DOHH2 (cell line): ENCODE data around the gene GOT1.
A peak's percentile ranks its signal among the peaks of the same experiment; 100 is the strongest.

ENCODE experiments used
- H3F3A ChIP-seq: fragments of 200-600 bp; sonication (generic), shearing (Covaris generic); 2 replicates; pipeline ENCODE4 v1.6.0; 2016; ENCODE audit warnings: antibody characterized with exemption, mild to moderate bottlenecking; ENCODE audit not compliant: control insufficient read depth, insufficient read depth
- H3K27ac ChIP-seq: fragments of 200-600 bp; sonication (generic); 2 replicates; pipeline ENCODE4 v1.5.1; 2014; ENCODE audit warnings: low read depth, mild to moderate bottlenecking, low read length, moderate library complexity
- H3K27me3 ChIP-seq: fragments of 200-600 bp; sonication (generic); 2 replicates; pipeline ENCODE4 v1.6.1; 2014; ENCODE audit warnings: mild to moderate bottlenecking, low read length, mixed read lengths; ENCODE audit not compliant: control insufficient read depth
- H3K36me3 ChIP-seq: fragments of 200-600 bp; sonication (generic); 2 replicates; pipeline ENCODE4 v1.6.1; 2014; ENCODE audit warnings: mild to moderate bottlenecking, low read length, moderate library complexity, mixed read lengths; ENCODE audit not compliant: control insufficient read depth
- H3K4me1 ChIP-seq: fragments of 200-600 bp; sonication (generic); 2 replicates; pipeline ENCODE4 v1.6.1; 2014; ENCODE audit warnings: mild to moderate bottlenecking, low read length, mixed read lengths; ENCODE audit not compliant: control insufficient read depth
- H3K4me2 ChIP-seq: fragments of 200-600 bp; sonication (generic); 2 replicates; pipeline ENCODE4 v1.6.0; 2014; ENCODE audit warnings: mild to moderate bottlenecking, low read length, moderate library complexity
- H3K4me3 ChIP-seq: fragments of 200-600 bp; sonication (generic); 2 replicates; pipeline ENCODE4 v1.5.1; 2014; ENCODE audit warnings: mild to moderate bottlenecking, low read length, mixed read lengths
- H3K79me2 ChIP-seq: fragments of 200-600 bp; sonication (generic); 2 replicates; pipeline ENCODE4 v1.6.1; 2014; ENCODE audit warnings: mild to moderate bottlenecking, low read length, mixed read lengths; ENCODE audit not compliant: control insufficient read depth
- H3K9me2 ChIP-seq: fragments of 200-600 bp; sonication (generic); replicated peaks from 2 replicates; pipeline ENCODE4 v1.6.1; 2014; ENCODE audit warnings: mild to moderate bottlenecking, low read length, mixed read lengths; ENCODE audit not compliant: control insufficient read depth
- H3K9me3 ChIP-seq: fragments of 200-600 bp; sonication (generic); 2 replicates; pipeline ENCODE4 v1.6.1; 2014; ENCODE audit warnings: antibody characterized with exemption, low read length, mixed read lengths; ENCODE audit not compliant: control insufficient read depth, insufficient read depth
- H4K20me1 ChIP-seq: fragments of 200-600 bp; sonication (generic); 2 replicates; pipeline ENCODE4 v1.6.0; 2014; ENCODE audit warnings: low read depth, mild to moderate bottlenecking, antibody characterized with exemption, low read length, moderate library complexity; ENCODE audit not compliant: control insufficient read depth, insufficient read depth
- EZH2phosphoT487 ChIP-seq: fragments of 200-600 bp; sonication (generic); IDR thresholded peaks from 2 replicates; pipeline ENCODE4 v1.6.1; 2017; ENCODE audit warnings: borderline replicate concordance, mild to moderate bottlenecking, antibody characterized with exemption, low read length, moderate library complexity, mixed read lengths
- TF ChIP-seq, protein P1 (sequence below): fragments of 200-600 bp; sonication (generic); IDR thresholded peaks from one replicate; pipeline ENCODE4 v1.5.1; 2014; ENCODE audit warnings: antibody characterized with exemption, mild to moderate bottlenecking, low read depth, low read length; ENCODE audit not compliant: poor library complexity, severe bottlenecking

Gene GOT1

DNA sequence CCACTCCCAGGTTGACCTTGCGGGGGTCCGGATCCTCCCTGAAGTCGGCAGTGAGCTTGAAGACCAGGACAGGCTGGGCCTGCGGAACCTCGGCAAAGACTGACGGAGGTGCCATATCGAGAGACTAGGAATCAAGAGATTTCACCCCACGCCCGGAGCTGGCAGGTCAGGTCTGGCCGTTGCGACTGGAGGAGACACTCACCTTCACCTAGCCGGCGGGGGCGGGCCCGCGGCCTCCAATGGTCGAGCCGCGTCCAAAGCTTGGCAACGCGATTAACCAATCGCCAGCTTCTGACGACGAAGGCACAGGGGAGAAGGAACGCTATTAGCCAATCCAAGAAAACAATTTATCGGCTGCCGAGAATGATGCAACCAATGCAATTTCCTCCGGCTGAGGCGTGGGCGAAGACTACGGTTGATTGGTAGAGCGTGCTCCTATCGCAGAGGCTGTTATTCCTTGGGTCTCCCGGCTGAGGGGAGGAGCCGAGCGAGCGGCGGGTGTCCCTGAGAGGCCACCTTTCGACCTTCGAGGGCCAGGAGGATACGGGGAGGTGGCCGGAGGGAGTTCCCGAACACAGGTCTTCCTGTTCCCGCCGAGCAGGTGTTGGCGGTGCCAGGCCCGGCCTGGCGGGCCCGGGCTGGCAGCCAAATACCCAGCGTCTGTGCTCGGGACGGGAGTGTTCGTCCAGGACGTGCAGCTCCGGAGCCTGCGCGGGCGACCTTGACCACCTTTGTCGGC, at the start of gene GOT1:
GOT1 (minus strand) TSS at position 174 of the 739 bp plus-strand sequence; CDS start at position 115, 59 bp downstream.
- no peak for TF ChIP-seq EZH2phosphoT487
- TF ChIP-seq, protein P1, sequence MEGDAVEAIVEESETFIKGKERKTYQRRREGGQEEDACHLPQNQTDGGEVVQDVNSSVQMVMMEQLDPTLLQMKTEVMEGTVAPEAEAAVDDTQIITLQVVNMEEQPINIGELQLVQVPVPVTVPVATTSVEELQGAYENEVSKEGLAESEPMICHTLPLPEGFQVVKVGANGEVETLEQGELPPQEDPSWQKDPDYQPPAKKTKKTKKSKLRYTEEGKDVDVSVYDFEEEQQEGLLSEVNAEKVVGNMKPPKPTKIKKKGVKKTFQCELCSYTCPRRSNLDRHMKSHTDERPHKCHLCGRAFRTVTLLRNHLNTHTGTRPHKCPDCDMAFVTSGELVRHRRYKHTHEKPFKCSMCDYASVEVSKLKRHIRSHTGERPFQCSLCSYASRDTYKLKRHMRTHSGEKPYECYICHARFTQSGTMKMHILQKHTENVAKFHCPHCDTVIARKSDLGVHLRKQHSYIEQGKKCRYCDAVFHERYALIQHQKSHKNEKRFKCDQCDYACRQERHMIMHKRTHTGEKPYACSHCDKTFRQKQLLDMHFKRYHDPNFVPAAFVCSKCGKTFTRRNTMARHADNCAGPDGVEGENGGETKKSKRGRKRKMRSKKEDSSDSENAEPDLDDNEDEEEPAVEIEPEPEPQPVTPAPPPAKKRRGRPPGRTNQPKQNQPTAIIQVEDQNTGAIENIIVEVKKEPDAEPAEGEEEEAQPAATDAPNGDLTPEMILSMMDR: no peak
- peaks cover 30% of the 10 kb centered on the region for H3K4me1 ChIP-seq
- peak within 1 kb of the TSS; percentile 98 for H3K4me3 ChIP-seq
- H3K27ac ChIP-seq: peak within 1 kb of the TSS; percentile 39
- no peaks in the 10 kb centered on the region for H3K27me3 ChIP-seq
- H3F3A ChIP-seq: peaks cover 3% of the 10 kb centered on the region; the same call in 1 of the 2 replicates
- peak within 1 kb of the TSS; percentile 95 for H3K4me2 ChIP-seq
- H3K79me2 ChIP-seq: peaks cover 65% of the 10 kb centered on the region
- H3K36me3 ChIP-seq: peaks cover 15% of the 10 kb centered on the region
- H4K20me1 ChIP-seq: no peaks in the 10 kb centered on the region
- no peaks in the 10 kb centered on the region for H3K9me3 ChIP-seq
- no peaks in the 10 kb centered on the region for H3K9me2 ChIP-seq

DNA sequence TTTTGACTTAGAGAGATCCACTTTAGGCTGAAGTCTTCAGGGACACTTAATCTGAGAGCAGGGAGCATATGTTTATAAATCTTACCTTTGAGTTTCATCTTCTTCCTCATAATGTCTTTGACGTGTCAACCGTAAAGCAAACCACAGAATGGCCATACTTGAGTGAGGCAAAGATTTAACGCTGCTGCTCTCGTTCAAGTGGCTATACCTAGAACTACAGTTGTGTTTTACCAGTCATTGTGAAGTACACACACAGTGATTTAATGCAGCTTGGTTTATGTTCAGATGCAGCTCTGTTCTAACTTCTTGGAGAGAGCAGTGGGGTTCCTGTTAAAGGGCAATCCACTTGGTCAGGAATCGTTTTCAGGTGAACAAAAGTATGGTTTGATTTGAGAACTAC, 39.9 kb upstream of the GOT1 start:
- Histone ChIP-seq H3K79me2 (no peaks in the 10 kb centered on the region), H3K9me2 (no peaks in the 10 kb centered on the region), H4K20me1 (no peaks in the 10 kb centered on the region), H3K27me3 (peaks cover 12% of the 10 kb centered on the region), H3K4me1 (no peaks in the 10 kb centered on the region), H3K36me3 (no peaks in the 10 kb centered on the region), H3K4me3 (no peak overlapping the region), H3K4me2 (no peak overlapping the region), H3F3A (no peaks in the 10 kb centered on the region), H3K9me3 (no peaks in the 10 kb centered on the region), H3K27ac (no peak overlapping the region)
- TF ChIP-seq, protein P1: no peak
- no peak for TF ChIP-seq EZH2phosphoT487

DNA sequence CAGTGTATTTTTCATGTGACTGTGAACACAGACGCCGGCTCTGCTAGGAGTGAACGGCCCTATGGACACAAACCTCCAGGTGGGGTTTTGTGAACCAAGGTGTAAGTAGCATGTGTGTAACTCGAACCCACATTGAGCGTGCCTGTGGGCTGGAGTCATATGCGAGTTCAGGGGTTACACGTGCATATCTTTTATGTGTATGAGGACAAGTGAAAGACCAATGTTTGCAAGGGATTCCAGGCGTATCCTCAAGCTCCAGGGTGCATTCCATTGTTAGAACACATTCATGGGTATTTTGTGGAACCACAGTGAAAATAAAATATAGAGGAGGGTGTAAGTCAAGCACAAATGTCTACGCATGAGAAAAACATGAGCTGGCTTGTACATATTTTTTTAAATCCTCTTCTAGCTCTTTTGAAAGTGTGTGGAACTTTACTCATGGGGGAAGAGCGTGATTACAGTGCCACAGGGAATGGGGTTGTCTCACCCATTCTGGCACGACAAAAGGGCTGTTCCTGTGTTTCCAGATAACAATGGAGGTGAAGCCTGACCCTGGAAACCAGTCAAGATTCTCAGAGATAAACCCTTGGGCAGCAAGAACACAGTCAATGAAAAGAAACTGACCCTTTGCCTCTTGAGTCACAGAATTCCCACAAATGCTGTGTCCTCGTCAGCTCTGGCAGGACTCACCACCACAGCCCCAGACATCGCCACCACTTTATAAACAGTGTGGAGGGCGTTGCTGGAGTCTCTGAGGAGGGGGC, 37.0 kb upstream of the GOT1 start:
- no peak overlapping the region for H3K27ac ChIP-seq
- H4K20me1 ChIP-seq: no peaks in the 10 kb centered on the region
- H3K9me2 ChIP-seq: no peaks in the 10 kb centered on the region
- no peaks in the 10 kb centered on the region for H3F3A ChIP-seq
- H3K79me2 ChIP-seq: no peaks in the 10 kb centered on the region
- no peak overlapping the region for H3K4me2 ChIP-seq
- no peak for TF ChIP-seq EZH2phosphoT487
- TF ChIP-seq, protein P1: no peak
- no peaks in the 10 kb centered on the region for H3K9me3 ChIP-seq
- H3K4me1 ChIP-seq: no peaks in the 10 kb centered on the region
- no peaks in the 10 kb centered on the region for H3K36me3 ChIP-seq
- peaks cover 7% of the 10 kb centered on the region for H3K27me3 ChIP-seq
- no peak overlapping the region for H3K4me3 ChIP-seq
